Astrocyte (in vitro differentiated cells and primary cell): ENCODE measurements around the gene CNKSR3. TPM values are rescaled to one million over a fixed set of nuclear protein-coding genes. Genes with fewer than 3 reads are reported as not detected.
A peak's percentile ranks its signal among the peaks of the same experiment; 100 is the strongest.

ENCODE experiments used
- DNase-seq: peaks from one replicate; pipeline ENCODE4 v3.0.0-alpha.2; 2010; ENCODE audit warnings: low read depth
- FAIRE-seq: peaks from 2 replicates; lab custom pipeline; 2011; peaks lifted over from hg19 to GRCh38; lab: Jason Lieb, UNC
- H2AFZ ChIP-seq: 2 replicates; pipeline ENCODE4 v1.6.0; 2012; ENCODE audit warnings: low read depth, low read length, inconsistent platforms
- H3K27ac ChIP-seq: 2 replicates; pipeline ENCODE4 v1.5.1; 2011; ENCODE audit warnings: low read depth, low read length, inconsistent platforms
- H3K27me3 ChIP-seq: 2 replicates; pipeline ENCODE4 v1.6.0; 2011; ENCODE audit warnings: low read length, inconsistent platforms; ENCODE audit not compliant: insufficient read depth
- H3K36me3 ChIP-seq: 2 replicates; pipeline ENCODE4 v1.5.1; 2011; ENCODE audit warnings: low read length, inconsistent platforms; ENCODE audit not compliant: insufficient read depth
- H3K4me1 ChIP-seq: 2 replicates; pipeline ENCODE4 v1.5.1; 2011; ENCODE audit warnings: low read length, inconsistent platforms; ENCODE audit not compliant: insufficient read depth
- H3K4me2 ChIP-seq: 2 replicates; pipeline ENCODE4 v1.6.0; 2012; ENCODE audit warnings: low read length, inconsistent platforms
- H3K4me3 ChIP-seq: 2 replicates; pipeline ENCODE4 v1.5.1; 2011; ENCODE audit warnings: low read depth, mild to moderate bottlenecking, low read length, inconsistent platforms; ENCODE audit not compliant: insufficient read depth
- H3K79me2 ChIP-seq: 2 replicates; pipeline ENCODE4 v1.6.0; 2012; ENCODE audit warnings: mild to moderate bottlenecking, low read length, inconsistent platforms; ENCODE audit not compliant: insufficient read depth
- H3K9ac ChIP-seq: 2 replicates; pipeline ENCODE4 v1.6.0; 2012; ENCODE audit warnings: mild to moderate bottlenecking, low read length, inconsistent platforms
- H3K9me3 ChIP-seq: 2 replicates; pipeline ENCODE4 v1.5.1; 2012; ENCODE audit warnings: low read depth, mild to moderate bottlenecking, low read length, inconsistent platforms; ENCODE audit not compliant: insufficient read depth
- H4K20me1 ChIP-seq: 2 replicates; pipeline ENCODE4 v1.6.0; 2012; ENCODE audit warnings: low read length, inconsistent platforms; ENCODE audit not compliant: insufficient read depth
- H3K27ac Mint-ChIP-seq: one replicate; pipeline ENCODE4 v1.8.0; 2021; ENCODE audit warnings: mild to moderate bottlenecking, mixed read lengths; ENCODE audit not compliant: unreplicated experiment
- H3K27me3 Mint-ChIP-seq: one replicate; pipeline ENCODE4 v1.8.0; 2021; ENCODE audit warnings: low read depth, mixed read lengths; ENCODE audit not compliant: unreplicated experiment
- H3K36me3 Mint-ChIP-seq: one replicate; pipeline ENCODE4 v1.8.0; 2021; ENCODE audit warnings: low read depth, mixed read lengths; ENCODE audit not compliant: unreplicated experiment
- H3K4me1 Mint-ChIP-seq: one replicate; pipeline ENCODE4 v1.8.0; 2021; ENCODE audit warnings: low read depth, mixed read lengths; ENCODE audit not compliant: unreplicated experiment
- H3K4me3 Mint-ChIP-seq: one replicate; pipeline ENCODE4 v1.8.0; 2021; ENCODE audit warnings: mild to moderate bottlenecking, moderate library complexity, mixed read lengths; ENCODE audit not compliant: unreplicated experiment
- H3K9me3 Mint-ChIP-seq: one replicate; pipeline ENCODE4 v1.8.0; 2021; ENCODE audit warnings: mild to moderate bottlenecking, mixed read lengths; ENCODE audit not compliant: unreplicated experiment
- EZH2 ChIP-seq: IDR thresholded peaks from 2 replicates; pipeline ENCODE4 v1.6.1; 2012; ENCODE audit warnings: mild to moderate bottlenecking, low read length, inconsistent platforms; ENCODE audit not compliant: insufficient read depth
- total RNA-seq: library from RNA; stranded (reverse); gene quantifications from 2 replicates; pipeline ENCODE4 v1.2.1, GENCODE V29; 2021
- TF ChIP-seq, protein P1 (sequence below): IDR thresholded peaks from 2 replicates; pipeline ENCODE4 v1.5.1; 2011; ENCODE audit warnings: low read depth, mild to moderate bottlenecking, inconsistent platforms, low read length, moderate library complexity; ENCODE audit not compliant: insufficient read depth

Gene CNKSR3
- total RNA-seq, 1 donor from 2014 or later, result 11.1 TPM

GRCh38 chr6:154487367-154488247 is 22.9 kb downstream of the CNKSR3 start:
- no peaks in the 10 kb centered on the region for H4K20me1 ChIP-seq
- Mint-ChIP-seq H3K27me3 (no peaks in the 10 kb centered on the region), H3K4me1 (peaks cover 10% of the 10 kb centered on the region), H3K27ac (peak overlapping the region; percentile 1), H3K9me3 (no peaks in the 10 kb centered on the region), H3K36me3 (no peaks in the 10 kb centered on the region), H3K4me3 (no peak overlapping the region)
- FAIRE-seq, result no peak
- TF ChIP-seq EZH2, result no peak
- TF ChIP-seq, protein P1, sequence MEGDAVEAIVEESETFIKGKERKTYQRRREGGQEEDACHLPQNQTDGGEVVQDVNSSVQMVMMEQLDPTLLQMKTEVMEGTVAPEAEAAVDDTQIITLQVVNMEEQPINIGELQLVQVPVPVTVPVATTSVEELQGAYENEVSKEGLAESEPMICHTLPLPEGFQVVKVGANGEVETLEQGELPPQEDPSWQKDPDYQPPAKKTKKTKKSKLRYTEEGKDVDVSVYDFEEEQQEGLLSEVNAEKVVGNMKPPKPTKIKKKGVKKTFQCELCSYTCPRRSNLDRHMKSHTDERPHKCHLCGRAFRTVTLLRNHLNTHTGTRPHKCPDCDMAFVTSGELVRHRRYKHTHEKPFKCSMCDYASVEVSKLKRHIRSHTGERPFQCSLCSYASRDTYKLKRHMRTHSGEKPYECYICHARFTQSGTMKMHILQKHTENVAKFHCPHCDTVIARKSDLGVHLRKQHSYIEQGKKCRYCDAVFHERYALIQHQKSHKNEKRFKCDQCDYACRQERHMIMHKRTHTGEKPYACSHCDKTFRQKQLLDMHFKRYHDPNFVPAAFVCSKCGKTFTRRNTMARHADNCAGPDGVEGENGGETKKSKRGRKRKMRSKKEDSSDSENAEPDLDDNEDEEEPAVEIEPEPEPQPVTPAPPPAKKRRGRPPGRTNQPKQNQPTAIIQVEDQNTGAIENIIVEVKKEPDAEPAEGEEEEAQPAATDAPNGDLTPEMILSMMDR, result no peak
- H3K79me2 ChIP-seq, result peaks cover 20% of the 10 kb centered on the region
- H3K9ac ChIP-seq, result peak overlapping the region; percentile 47
- H3K27me3 ChIP-seq, result no peaks in the 10 kb centered on the region
- peak overlapping the region; percentile 80 for H3K27ac ChIP-seq
- no peaks in the 10 kb centered on the region for H3K36me3 ChIP-seq
- peak overlapping the region; percentile 60 for H3K4me2 ChIP-seq
- peak; percentile 26 for DNase-seq
- H2AFZ ChIP-seq, result peak overlapping the region; percentile 30
- no peaks in the 10 kb centered on the region for H3K9me3 ChIP-seq
- peaks cover 14% of the 10 kb centered on the region for H3K4me1 ChIP-seq
- H3K4me3 ChIP-seq, result no peak overlapping the region

DNA sequence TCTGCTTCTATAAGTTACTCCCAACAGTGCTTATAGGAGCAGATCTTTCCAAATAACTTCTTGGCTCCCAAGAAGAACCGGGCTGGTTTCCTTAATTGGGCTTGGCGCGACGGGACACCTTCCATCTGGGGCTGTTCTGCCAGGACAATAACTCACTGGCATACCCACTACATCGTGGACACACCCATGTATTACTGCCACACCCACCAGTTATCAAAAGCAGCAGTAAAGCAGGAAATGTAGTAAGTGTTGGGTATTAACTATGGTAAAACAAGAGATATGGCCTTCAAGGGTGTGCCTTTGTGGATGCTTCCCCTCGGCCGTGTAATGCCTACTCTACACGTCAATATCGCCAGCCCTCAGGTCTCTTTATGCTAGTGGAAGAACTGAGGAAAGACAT is 24.7 kb downstream of the CNKSR3 start:
- Histone ChIP-seq H2AFZ (no peak overlapping the region), H3K36me3 (no peaks in the 10 kb centered on the region), H4K20me1 (no peaks in the 10 kb centered on the region), H3K4me1 (peaks cover 14% of the 10 kb centered on the region), H3K79me2 (peaks cover 14% of the 10 kb centered on the region), H3K4me2 (no peak overlapping the region), H3K27ac (no peak overlapping the region), H3K27me3 (no peaks in the 10 kb centered on the region), H3K9ac (no peak overlapping the region), H3K4me3 (no peak overlapping the region), H3K9me3 (no peaks in the 10 kb centered on the region)
- peaks cover 17% of the 10 kb centered on the region for H3K4me1 Mint-ChIP-seq
- no peaks in the 10 kb centered on the region for H3K27me3 Mint-ChIP-seq
- no peak overlapping the region for H3K27ac Mint-ChIP-seq
- TF ChIP-seq EZH2, result no peak
- TF ChIP-seq, protein P1, result no peak
- DNase-seq, result no peak
- H3K4me3 Mint-ChIP-seq, result no peak overlapping the region
- no peaks in the 10 kb centered on the region for H3K9me3 Mint-ChIP-seq
- FAIRE-seq, result no peak
- H3K36me3 Mint-ChIP-seq, result no peaks in the 10 kb centered on the region

GRCh38 chr6:154484942-154485341 is 25.5 kb downstream of the CNKSR3 start:
- no peaks in the 10 kb centered on the region for H3K9me3 Mint-ChIP-seq
- peaks cover 18% of the 10 kb centered on the region for H3K4me1 Mint-ChIP-seq
- Histone ChIP-seq H3K4me3 (no peak overlapping the region), H3K4me1 (peaks cover 18% of the 10 kb centered on the region), H3K9ac (no peak overlapping the region), H3K27me3 (no peaks in the 10 kb centered on the region), H4K20me1 (no peaks in the 10 kb centered on the region), H3K9me3 (no peaks in the 10 kb centered on the region), H3K27ac (no peak overlapping the region), H2AFZ (no peak overlapping the region), H3K36me3 (no peaks in the 10 kb centered on the region), H3K4me2 (no peak overlapping the region), H3K79me2 (peaks cover 14% of the 10 kb centered on the region)
- FAIRE-seq, result no peak
- TF ChIP-seq EZH2, result no peak
- TF ChIP-seq, protein P1, result no peak
- H3K36me3 Mint-ChIP-seq, result no peaks in the 10 kb centered on the region
- no peaks in the 10 kb centered on the region for H3K27me3 Mint-ChIP-seq
- no peak for DNase-seq
- no peak overlapping the region for H3K4me3 Mint-ChIP-seq
- no peak overlapping the region for H3K27ac Mint-ChIP-seq
